Lower lobe of right lung (tissue), 2 donors: ENCODE data around the gene CFAP251. TPM values are rescaled to one million over a fixed set of nuclear protein-coding genes. Genes with fewer than 3 reads are reported as not detected.

ENCODE experiments used
- ATAC-seq, 2 donors: fragments of 200-7000 bp; cut with Tn5 transposase; one replicate each; pipeline ENCODE4 v1.9.1; 2020 to 2022; ENCODE audit warnings: mild to moderate bottlenecking in 2 of 2, moderate library complexity in 2 of 2
- DNase-seq: peaks from one replicate; pipeline ENCODE4 v3.0.0-alpha.2; 2020
- H3K27ac ChIP-seq: fragments of 200-600 bp; one replicate; pipeline ENCODE4 v1.8.0; 2022
- H3K27me3 ChIP-seq: fragments of 200-600 bp; one replicate; pipeline ENCODE4 v1.8.0; 2022; ENCODE audit warnings: low read depth
- H3K36me3 ChIP-seq: fragments of 200-600 bp; one replicate; pipeline ENCODE4 v1.8.0; 2022; ENCODE audit warnings: mild to moderate bottlenecking
- H3K4me1 ChIP-seq: fragments of 200-600 bp; one replicate; pipeline ENCODE4 v1.8.0; 2022
- H3K4me3 ChIP-seq: fragments of 200-600 bp; one replicate; pipeline ENCODE4 v1.8.0; 2022; ENCODE audit warnings: mild to moderate bottlenecking
- H3K9me3 ChIP-seq: fragments of 200-600 bp; one replicate; pipeline ENCODE4 v1.8.0; 2022
- CTCF ChIP-seq: fragments of 200-600 bp; IDR thresholded peaks from one replicate; pipeline ENCODE4 v1.8.0; 2022; ENCODE audit warnings: antibody characterized with exemption, mild to moderate bottlenecking
- intact Hi-C: fragments of 100-400 bp; cut with DNase I; formaldehyde crosslinking; loops from one replicate; pipeline ENCODE4 v1.11.0; 2022
- total RNA-seq: library from RNA; stranded (reverse); fragmentation: NEBNext Ultra II Directional; extraction: Animal tissue kit (Norgen Biotek cat#: 25700); gene quantifications from one replicate; pipeline ENCODE4 v1.2.1, GENCODE V29; 2021
- donor health status: DM: no; HTN: yes; CAD: no; lungs with severe emphysema.

The CFAP251 gene
- total RNA-seq, 1 donor from 2014 or later: 8.2 TPM

- ATAC-seq (no peak), DNase-seq (no peak)
- intact Hi-C loops: no loop called here
- no peaks in the 10 kb centered on the region for H3K9me3 ChIP-seq
- H3K36me3 ChIP-seq: peaks cover 20% of the 10 kb centered on the region
- TF ChIP-seq CTCF: no peak
- H3K4me1 ChIP-seq: no peaks in the 10 kb centered on the region
- no peak overlapping the region for H3K27ac ChIP-seq
- H3K4me3 ChIP-seq: no peak overlapping the region
- H3K27me3 ChIP-seq: no peaks in the 10 kb centered on the region
Measured at GRCh38 chr12:122042910-122043309, 124.5 kb downstream of the CFAP251 start.

- TF ChIP-seq CTCF: no peak
- H3K27ac ChIP-seq: no peak overlapping the region
- peaks cover 20% of the 10 kb centered on the region for H3K36me3 ChIP-seq
- no peaks in the 10 kb centered on the region for H3K4me1 ChIP-seq
- no peaks in the 10 kb centered on the region for H3K9me3 ChIP-seq
- ATAC-seq: no peak
- DNase-seq: no peak
- intact Hi-C loops: no loop called here
- no peak overlapping the region for H3K4me3 ChIP-seq
- no peaks in the 10 kb centered on the region for H3K27me3 ChIP-seq
Measured at GRCh38 chr12:122043476-122043875, 125.1 kb downstream of the CFAP251 start.

- Histone ChIP-seq H3K27ac (no peak overlapping the region), H3K27me3 (no peaks in the 10 kb centered on the region), H3K4me3 (no peak overlapping the region), H3K36me3 (peaks cover 20% of the 10 kb centered on the region), H3K4me1 (no peaks in the 10 kb centered on the region), H3K9me3 (no peaks in the 10 kb centered on the region)
- ATAC-seq (no peak), DNase-seq (no peak)
- intact Hi-C loops: no loop called here
- TF ChIP-seq CTCF: no peak
Measured at GRCh38 chr12:122045262-122045661, 126.9 kb downstream of the CFAP251 start.

- no peak overlapping the region for H3K27ac ChIP-seq
- ATAC-seq: no peak
- DNase-seq: no peak
- no peak overlapping the region for H3K4me3 ChIP-seq
- H3K9me3 ChIP-seq: no peaks in the 10 kb centered on the region
- H3K36me3 ChIP-seq: peaks cover 20% of the 10 kb centered on the region
- TF ChIP-seq CTCF: no peak
- intact Hi-C loops: no loop called here
- peaks cover 4% of the 10 kb centered on the region for H3K4me1 ChIP-seq
- no peaks in the 10 kb centered on the region for H3K27me3 ChIP-seq
Measured at GRCh38 chr12:122046145-122046544, 127.8 kb downstream of the CFAP251 start.

- H3K4me3 ChIP-seq: no peak overlapping the region
- intact Hi-C loops: no loop called here
- no peak overlapping the region for H3K27ac ChIP-seq
- peaks cover 11% of the 10 kb centered on the region for H3K4me1 ChIP-seq
- TF ChIP-seq CTCF: no peak
- H3K27me3 ChIP-seq: no peaks in the 10 kb centered on the region
- H3K36me3 ChIP-seq: peaks cover 20% of the 10 kb centered on the region
- ATAC-seq: peak in 1 of 2 donors; percentile 55
- DNase-seq: no peak
- no peaks in the 10 kb centered on the region for H3K9me3 ChIP-seq
Measured at GRCh38 chr12:122048151-122048550, 129.8 kb downstream of the CFAP251 start.

- no peak for DNase-seq
- intact Hi-C loops: loop anchor here (10.0 kb wide), 1 partner anchor 75 kb away; no protein-coding TSS in a partner anchor
Measured at GRCh38 chr12:122049827-122050226, 131.4 kb downstream of the CFAP251 start.

More at GRCh38 chr12:122049827-122050226, 131.4 kb downstream of the CFAP251 start:
- no peak for TF ChIP-seq CTCF
- H3K4me1 ChIP-seq: peaks cover 15% of the 10 kb centered on the region
- no peak overlapping the region for H3K4me3 ChIP-seq
- H3K36me3 ChIP-seq: peaks cover 7% of the 10 kb centered on the region
- ATAC-seq: no peak
- H3K9me3 ChIP-seq: no peaks in the 10 kb centered on the region
- no peak overlapping the region for H3K27ac ChIP-seq
- no peaks in the 10 kb centered on the region for H3K27me3 ChIP-seq
